Omental fat pad (tissue), 4 donors: ENCODE results near the gene FRYL. TPM values are rescaled to one million over a fixed set of nuclear protein-coding genes. Genes with fewer than 3 reads are reported as not detected.
"Not testable (repeated sequence)": the region's sequence is repeated elsewhere in the genome, so short reads cannot be mapped to it uniquely, and the experiment has no call there.

Experiments used
- ATAC-seq: fragments of 150-250 bp; one replicate; pipeline ENCODE4 v1.9.1; 2016; ENCODE audit warnings: mild to moderate bottlenecking, moderate library complexity; ENCODE audit not compliant: low FRiP score
- DNase-seq: peaks from one replicate; pipeline ENCODE4 v3.0.0-alpha.2; 2019; ENCODE audit warnings: low spot score
- CTCF ChIP-seq, 3 donors: fragments of 450-650 bp; IDR thresholded peaks; one replicate each; pipeline ENCODE4 v1.5.1; 2016 to 2017; ENCODE audit warnings: antibody characterized with exemption in 3 of 3, mild to moderate bottlenecking in 3 of 3, moderate library complexity in 2 of 3
- total RNA-seq, 4 donors: library from RNA; depleted of rRNA; stranded (reverse); fragments of >200 nt; gene quantifications; one replicate each; pipeline ENCODE4 v1.1.0, GENCODE V29; 2016

FRYL gene
- total RNA-seq, 4 donors from 2014 or later = 45.2 to 143 (median 48.7) TPM

DNA sequence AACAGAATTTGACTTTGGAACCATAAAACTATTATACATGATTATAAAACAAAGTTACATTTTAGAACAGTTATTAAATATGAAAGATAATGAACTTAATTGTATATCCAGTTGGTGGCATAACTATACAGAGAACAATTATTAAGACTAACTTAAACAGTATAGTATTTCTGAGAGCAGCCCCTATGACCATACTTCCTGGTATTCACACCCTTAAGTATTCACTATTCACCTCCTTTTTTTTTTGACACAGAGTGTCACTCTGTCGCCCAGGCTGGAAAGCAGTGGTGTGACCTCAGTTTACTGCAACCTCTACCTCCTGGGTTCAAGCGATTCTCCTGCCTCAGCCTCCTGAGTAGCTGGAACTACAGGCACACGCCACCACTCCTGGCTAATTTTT is 74.5 kb downstream of the FRYL start:
- no peak for TF ChIP-seq CTCF (IDR thresholded peaks at IDR 0.05)
- no peak for DNase-seq
- ATAC-seq = no peak

- DNase-seq = no peak
- no peak for ATAC-seq
- TF ChIP-seq CTCF (IDR thresholded peaks at IDR 0.05) = no peak
Observed at GRCh38 chr4:48704091-48704802, 75.8 kb downstream of the FRYL start.

DNA sequence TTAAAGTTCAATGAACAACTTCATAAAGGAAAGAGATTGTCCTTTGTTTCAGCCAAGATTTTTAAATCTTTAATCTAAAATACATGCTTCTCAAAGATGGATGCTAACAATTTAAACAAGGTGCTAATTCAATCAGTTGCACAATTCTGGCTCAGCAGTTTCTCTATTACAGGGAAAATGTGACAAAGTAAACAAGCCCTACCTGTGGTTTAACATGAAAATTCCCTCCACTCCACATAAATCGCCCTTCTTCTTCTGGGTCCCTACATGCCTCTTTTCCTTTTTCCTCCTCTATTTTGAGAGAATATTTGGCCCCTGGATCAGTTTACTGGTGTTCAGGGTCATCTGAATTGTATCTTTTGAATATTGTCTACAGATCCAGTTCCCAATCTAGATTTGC is 80.6 kb downstream of the FRYL start:
- ATAC-seq = no peak
- DNase-seq = no peak
- no peak for TF ChIP-seq CTCF (IDR thresholded peaks at IDR 0.05)

DNA sequence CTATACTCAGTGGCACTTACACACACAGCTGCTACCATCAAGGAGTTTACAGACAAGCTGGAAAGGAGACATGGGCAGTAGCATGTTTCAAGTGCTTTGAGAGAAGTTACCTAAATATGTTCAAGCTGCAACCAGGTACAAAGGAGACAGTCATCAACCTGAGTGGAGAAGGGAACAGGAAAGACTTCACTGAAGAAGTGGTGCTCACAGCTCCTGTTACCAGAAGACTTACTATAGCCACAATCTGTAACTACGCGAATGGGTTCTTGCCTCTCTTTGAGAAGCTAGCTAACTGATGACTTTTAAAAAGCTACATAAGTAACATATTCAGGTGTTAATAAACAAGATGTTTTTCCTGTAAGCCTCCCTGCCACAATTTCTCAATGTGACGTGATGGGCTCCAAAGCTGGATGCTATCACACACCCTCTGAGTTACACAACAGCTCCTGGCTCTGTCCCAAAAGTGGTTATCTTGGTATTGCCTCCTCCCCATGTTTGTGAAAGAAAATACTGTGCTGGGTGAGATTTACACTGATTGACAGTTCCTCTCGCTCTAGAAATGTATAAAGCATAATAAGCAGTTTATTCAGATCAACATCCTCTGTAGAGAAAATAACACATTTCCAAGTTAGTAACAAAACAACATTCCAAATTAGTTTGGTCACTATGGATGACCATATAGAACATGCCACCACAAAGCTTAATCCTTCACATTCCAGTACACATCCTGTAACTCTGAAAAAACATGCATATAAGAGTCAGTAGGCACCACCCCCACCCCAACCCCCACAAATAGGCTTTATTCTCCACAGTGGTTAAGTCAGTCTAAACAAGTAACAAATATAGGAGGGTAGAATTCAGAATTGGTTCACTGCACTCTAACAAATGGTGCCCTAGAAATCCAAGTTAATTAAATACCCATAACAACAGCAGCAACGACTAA is 81.8 kb downstream of the FRYL start:
- peak; percentile 54 for DNase-seq
- ATAC-seq = peak; percentile 83

GRCh38 chr4:48697516-48697915 is 82.6 kb downstream of the FRYL start:
- not testable (repeated sequence) for DNase-seq, ATAC-seq

More for the DNA sequence above, 81.8 kb downstream of the FRYL start:
- no peak for TF ChIP-seq CTCF (IDR thresholded peaks at IDR 0.05)

DNA sequence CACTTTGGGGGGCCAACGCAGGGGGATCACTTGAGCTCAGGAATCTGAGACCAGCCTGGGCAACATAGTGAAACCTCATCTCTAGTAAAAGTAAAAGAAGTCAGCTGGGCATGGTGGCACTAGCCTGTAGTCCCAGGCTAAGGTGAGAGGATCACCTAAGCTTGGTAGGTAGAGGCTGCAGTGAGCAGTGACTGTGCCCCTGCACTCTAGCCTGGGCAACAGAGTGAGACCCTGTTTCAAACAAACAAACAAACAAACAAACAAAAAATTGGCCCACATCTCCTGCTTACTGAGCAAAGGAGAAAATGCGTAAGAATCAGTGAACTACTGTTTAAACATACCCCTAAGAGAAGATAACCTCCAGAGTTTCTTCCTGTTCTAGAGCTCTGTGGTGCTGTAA is 85.3 kb downstream of the FRYL start:
- DNase-seq (no peak), ATAC-seq (no peak)
- no peak for TF ChIP-seq CTCF (IDR thresholded peaks at IDR 0.05)

DNA sequence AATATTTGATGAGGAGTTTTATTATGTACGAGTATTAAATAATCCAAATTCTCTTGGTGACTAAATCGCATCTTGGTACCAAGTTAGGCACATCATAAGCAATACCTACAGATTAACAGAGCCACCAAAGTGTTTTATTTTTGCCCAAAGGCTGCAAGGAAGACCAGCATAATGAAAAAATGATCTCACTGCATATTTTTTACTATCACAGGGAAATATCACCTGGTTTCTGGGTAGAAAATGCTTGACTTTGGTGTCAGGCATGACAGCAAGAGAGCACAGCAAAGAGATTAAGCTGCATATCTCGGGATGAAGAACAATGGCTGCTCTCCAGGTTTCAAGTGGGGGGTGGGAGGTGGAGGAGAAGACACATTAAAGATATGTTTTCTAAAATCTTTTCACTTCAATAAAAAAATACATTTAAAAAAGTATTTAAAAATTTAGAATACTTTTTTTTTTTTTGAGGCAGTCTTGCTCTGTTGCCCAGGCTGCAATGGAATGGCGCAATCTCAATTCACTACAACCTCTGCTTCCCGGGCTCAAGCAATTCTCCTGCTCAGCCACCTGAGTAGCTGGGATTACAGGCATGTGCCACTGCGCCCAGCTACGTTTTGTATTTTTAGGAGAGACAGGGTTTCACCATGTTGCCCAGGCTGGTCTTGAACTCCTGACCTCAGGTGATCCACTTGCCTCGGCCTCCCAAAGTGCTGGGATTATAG is 86.1 kb downstream of the FRYL start:
- DNase-seq (no peak), ATAC-seq (no peak)
- no peak for TF ChIP-seq CTCF (IDR thresholded peaks at IDR 0.05)
